Hepatocyte (in vitro differentiated cells): ENCODE results near the gene PICALM.

Experiments
- EZH2 ChIP-seq: fragments of 200-600 bp; sonication (generic); IDR thresholded peaks from 2 replicates; pipeline ENCODE4 v1.6.1; 2016; ENCODE audit warnings: antibody characterized with exemption, mild to moderate bottlenecking, borderline replicate concordance
- TF ChIP-seq, protein P1 (sequence below): fragments of 200-600 bp; sonication (generic); IDR thresholded peaks from 2 replicates; pipeline ENCODE4 v1.5.1; 2016; ENCODE audit warnings: antibody characterized with exemption, mild to moderate bottlenecking; ENCODE audit not compliant: poor library complexity

GRCh38 chr11:86116386-86116726 is 47.5 kb upstream of the PICALM start:
- TF ChIP-seq, protein P1, sequence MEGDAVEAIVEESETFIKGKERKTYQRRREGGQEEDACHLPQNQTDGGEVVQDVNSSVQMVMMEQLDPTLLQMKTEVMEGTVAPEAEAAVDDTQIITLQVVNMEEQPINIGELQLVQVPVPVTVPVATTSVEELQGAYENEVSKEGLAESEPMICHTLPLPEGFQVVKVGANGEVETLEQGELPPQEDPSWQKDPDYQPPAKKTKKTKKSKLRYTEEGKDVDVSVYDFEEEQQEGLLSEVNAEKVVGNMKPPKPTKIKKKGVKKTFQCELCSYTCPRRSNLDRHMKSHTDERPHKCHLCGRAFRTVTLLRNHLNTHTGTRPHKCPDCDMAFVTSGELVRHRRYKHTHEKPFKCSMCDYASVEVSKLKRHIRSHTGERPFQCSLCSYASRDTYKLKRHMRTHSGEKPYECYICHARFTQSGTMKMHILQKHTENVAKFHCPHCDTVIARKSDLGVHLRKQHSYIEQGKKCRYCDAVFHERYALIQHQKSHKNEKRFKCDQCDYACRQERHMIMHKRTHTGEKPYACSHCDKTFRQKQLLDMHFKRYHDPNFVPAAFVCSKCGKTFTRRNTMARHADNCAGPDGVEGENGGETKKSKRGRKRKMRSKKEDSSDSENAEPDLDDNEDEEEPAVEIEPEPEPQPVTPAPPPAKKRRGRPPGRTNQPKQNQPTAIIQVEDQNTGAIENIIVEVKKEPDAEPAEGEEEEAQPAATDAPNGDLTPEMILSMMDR = no peak
- no peak for TF ChIP-seq EZH2
